OCI-LY3 (cell line): ENCODE results near the gene REPS1.
A peak's percentile ranks its signal among the peaks of the same experiment; 100 is the strongest.

Experiments
- H2AFZ ChIP-seq: fragments of 200-600, 300-600 bp; shearing (Covaris generic); 2 replicates; pipeline ENCODE4 v1.6.0; 2014; ENCODE audit warnings: antibody characterized with exemption, low read depth, low read length
- H3K27ac ChIP-seq: fragments of 200-600, 300-600 bp; sonication (generic); 2 replicates; pipeline ENCODE4 v1.5.1; 2014; ENCODE audit warnings: mild to moderate bottlenecking, low read length, moderate library complexity, mixed read lengths
- H3K27me3 ChIP-seq: fragments of 200-600, 300-600 bp; sonication (generic); 2 replicates; pipeline ENCODE4 v1.6.1; 2014; ENCODE audit warnings: low read depth, low read length, mixed read lengths
- H3K36me3 ChIP-seq: fragments of 200-600, 300-600 bp; sonication (generic); replicated peaks from 2 replicates; pipeline ENCODE3; 2014; ENCODE audit warnings: low read depth, low read length, mixed read lengths
- H3K4me1 ChIP-seq: fragments of 300-600, 200-600 bp; sonication (generic); 2 replicates; pipeline ENCODE4 v1.6.1; 2014; ENCODE audit warnings: low read length, mixed read lengths
- H3K4me2 ChIP-seq: fragments of 200-600, 300-600 bp; sonication (generic); 2 replicates; pipeline ENCODE4 v1.6.1; 2014; ENCODE audit warnings: low read length, mixed read lengths
- H3K4me3 ChIP-seq: fragments of 300-600, 200-600 bp; sonication (generic); 2 replicates; pipeline ENCODE4 v1.5.1; 2014; ENCODE audit warnings: antibody characterized with exemption, mild to moderate bottlenecking, low read length, moderate library complexity
- H3K79me2 ChIP-seq: fragments of 300-600, 200-600 bp; shearing (Covaris generic); 2 replicates; pipeline ENCODE4 v1.6.1; 2014; ENCODE audit warnings: mild to moderate bottlenecking, low read length, mixed read lengths
- H3K9ac ChIP-seq: fragments of 300-600, 200-600 bp; shearing (Covaris generic); 2 replicates; pipeline ENCODE4 v1.6.0; 2014; ENCODE audit warnings: mild to moderate bottlenecking, low read length, moderate library complexity
- H3K9me3 ChIP-seq: fragments of 200-600, 300-600 bp; shearing (Covaris generic); 2 replicates; pipeline ENCODE4 v1.6.1; 2014; ENCODE audit warnings: low read length, mixed read lengths; ENCODE audit not compliant: insufficient read depth
- H4K20me1 ChIP-seq: fragments of 200-600, 300-600 bp; sonication (generic); 2 replicates; pipeline ENCODE4 v1.6.1; 2016; ENCODE audit warnings: low read length, mixed read lengths; ENCODE audit not compliant: insufficient read depth
- EZH2phosphoT487 ChIP-seq: fragments of 200-600 bp; shearing (Covaris generic); IDR thresholded peaks from 2 replicates; pipeline ENCODE4 v1.6.1; 2018; ENCODE audit warnings: antibody characterized with exemption, mixed run types, low read depth
- TF ChIP-seq, protein P1 (sequence below): fragments of 200-600, 300-600 bp; sonication (generic); IDR thresholded peaks from 2 replicates; pipeline ENCODE4 v1.5.1; 2014; ENCODE audit warnings: antibody characterized with exemption, low read length, low read depth

Gene REPS1

DNA sequence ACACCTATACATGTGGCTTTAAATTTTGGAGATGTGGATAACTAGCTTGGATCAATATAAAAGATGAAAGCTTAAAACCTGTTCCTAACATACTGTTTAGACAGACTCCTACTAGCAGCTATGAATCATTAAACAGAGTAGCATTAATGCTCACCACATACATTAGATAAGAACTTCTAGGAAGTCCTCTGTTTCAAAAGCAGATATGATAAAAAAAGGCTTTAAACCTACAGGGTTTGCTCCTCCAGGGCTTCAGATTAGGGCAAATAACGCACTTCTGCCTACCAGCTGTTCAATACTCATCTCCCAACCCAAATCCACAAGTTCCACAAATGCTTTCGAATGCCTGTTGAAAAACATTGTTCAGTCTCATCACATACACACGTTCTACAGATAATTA is 1.5 kb downstream of the REPS1 start:
- H3K27me3 ChIP-seq, result no peaks in the 10 kb centered on the region
- no peaks in the 10 kb centered on the region for H3K9me3 ChIP-seq
- TF ChIP-seq, protein P1, sequence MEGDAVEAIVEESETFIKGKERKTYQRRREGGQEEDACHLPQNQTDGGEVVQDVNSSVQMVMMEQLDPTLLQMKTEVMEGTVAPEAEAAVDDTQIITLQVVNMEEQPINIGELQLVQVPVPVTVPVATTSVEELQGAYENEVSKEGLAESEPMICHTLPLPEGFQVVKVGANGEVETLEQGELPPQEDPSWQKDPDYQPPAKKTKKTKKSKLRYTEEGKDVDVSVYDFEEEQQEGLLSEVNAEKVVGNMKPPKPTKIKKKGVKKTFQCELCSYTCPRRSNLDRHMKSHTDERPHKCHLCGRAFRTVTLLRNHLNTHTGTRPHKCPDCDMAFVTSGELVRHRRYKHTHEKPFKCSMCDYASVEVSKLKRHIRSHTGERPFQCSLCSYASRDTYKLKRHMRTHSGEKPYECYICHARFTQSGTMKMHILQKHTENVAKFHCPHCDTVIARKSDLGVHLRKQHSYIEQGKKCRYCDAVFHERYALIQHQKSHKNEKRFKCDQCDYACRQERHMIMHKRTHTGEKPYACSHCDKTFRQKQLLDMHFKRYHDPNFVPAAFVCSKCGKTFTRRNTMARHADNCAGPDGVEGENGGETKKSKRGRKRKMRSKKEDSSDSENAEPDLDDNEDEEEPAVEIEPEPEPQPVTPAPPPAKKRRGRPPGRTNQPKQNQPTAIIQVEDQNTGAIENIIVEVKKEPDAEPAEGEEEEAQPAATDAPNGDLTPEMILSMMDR, result no peak
- TF ChIP-seq EZH2phosphoT487, result no peak
- peak overlapping the region; percentile 100 for H3K4me3 ChIP-seq
- no peaks in the 10 kb centered on the region for H3K36me3 ChIP-seq
- peak overlapping the region; percentile 92 for H3K4me2 ChIP-seq
- no peak overlapping the region for H2AFZ ChIP-seq
- H3K9ac ChIP-seq, result peak overlapping the region; percentile 92
- peaks cover 20% of the 10 kb centered on the region for H3K4me1 ChIP-seq
- peaks cover 65% of the 10 kb centered on the region for H3K79me2 ChIP-seq
- no peak overlapping the region for H3K27ac ChIP-seq
- H4K20me1 ChIP-seq, result peaks cover 31% of the 10 kb centered on the region

DNA sequence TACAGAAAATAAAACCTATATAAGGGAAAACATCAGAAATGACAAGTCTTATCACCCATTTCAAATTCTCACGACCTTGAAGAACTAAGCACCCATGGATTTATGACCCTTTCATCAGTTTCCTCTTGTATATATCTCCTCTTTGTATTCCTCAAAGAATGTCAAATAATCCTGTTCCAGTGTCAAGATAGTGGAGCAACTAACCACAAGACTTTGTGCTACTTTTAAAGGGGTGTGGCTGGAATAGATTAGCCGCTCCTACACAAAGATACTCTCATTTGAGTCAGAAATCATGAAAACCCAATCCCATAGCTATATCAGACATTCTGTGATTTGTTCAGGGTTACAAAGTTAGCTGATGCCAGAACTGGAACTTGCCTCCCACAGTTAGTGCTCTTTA is 6.6 kb downstream of the REPS1 start:
- H3K27me3 ChIP-seq, result no peaks in the 10 kb centered on the region
- H3K27ac ChIP-seq, result no peak overlapping the region
- peaks cover 61% of the 10 kb centered on the region for H4K20me1 ChIP-seq
- no peak overlapping the region for H3K4me2 ChIP-seq
- no peak overlapping the region for H3K4me3 ChIP-seq
- no peaks in the 10 kb centered on the region for H3K36me3 ChIP-seq
- H3K79me2 ChIP-seq, result peaks cover 97% of the 10 kb centered on the region
- H3K9ac ChIP-seq, result no peak overlapping the region
- H3K4me1 ChIP-seq, result peaks cover 31% of the 10 kb centered on the region
- no peak overlapping the region for H2AFZ ChIP-seq
- H3K9me3 ChIP-seq, result no peaks in the 10 kb centered on the region
- TF ChIP-seq, protein P1, result no peak
- no peak for TF ChIP-seq EZH2phosphoT487

DNA sequence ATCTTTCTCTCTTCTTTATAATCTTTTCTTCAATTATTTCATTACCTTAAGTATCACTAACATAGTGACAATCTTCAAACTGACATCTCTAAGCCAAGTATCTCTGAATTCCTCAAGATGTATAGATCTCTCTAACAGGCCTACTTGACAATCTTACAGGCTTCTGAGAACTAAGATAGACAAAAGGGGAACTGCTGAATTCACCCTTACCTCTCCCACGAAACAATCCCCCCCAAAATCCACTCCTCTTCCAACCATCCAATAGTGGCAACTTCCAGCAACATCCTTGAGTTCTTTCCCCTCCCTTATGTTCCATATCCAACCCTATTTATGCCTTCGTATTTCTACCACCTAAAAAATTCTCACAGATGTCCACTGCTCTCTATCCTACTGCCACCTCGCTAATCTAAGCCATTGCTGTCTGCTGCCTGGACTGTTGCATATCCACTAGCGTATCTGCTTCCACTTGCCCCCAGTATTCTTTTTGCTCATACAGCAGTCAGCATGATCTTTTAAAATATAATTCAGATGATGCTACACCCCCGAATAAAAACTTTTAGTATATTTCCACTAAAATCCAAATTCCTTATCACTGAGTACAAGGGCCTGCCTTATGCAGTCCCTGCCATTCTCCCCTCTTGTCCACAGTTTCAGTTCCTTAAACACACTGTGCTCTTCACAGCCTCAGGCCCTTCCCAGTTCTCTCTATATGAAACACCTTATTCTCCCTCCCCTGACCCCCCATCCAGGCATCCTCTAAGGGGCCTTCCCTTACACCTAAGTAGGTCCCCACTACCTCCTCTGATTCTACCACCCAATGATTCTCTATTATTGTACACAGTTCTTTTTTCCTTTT is 8.0 kb downstream of the REPS1 start:
- Histone ChIP-seq H4K20me1 (peaks cover 60% of the 10 kb centered on the region), H3K4me3 (no peak overlapping the region), H3K4me2 (no peak overlapping the region), H3K79me2 (peaks cover 97% of the 10 kb centered on the region), H3K27me3 (no peaks in the 10 kb centered on the region), H2AFZ (no peak overlapping the region), H3K9ac (no peak overlapping the region), H3K9me3 (no peaks in the 10 kb centered on the region), H3K27ac (no peak overlapping the region), H3K36me3 (no peaks in the 10 kb centered on the region), H3K4me1 (peaks cover 22% of the 10 kb centered on the region)
- TF ChIP-seq, protein P1, result no peak
- no peak for TF ChIP-seq EZH2phosphoT487

DNA sequence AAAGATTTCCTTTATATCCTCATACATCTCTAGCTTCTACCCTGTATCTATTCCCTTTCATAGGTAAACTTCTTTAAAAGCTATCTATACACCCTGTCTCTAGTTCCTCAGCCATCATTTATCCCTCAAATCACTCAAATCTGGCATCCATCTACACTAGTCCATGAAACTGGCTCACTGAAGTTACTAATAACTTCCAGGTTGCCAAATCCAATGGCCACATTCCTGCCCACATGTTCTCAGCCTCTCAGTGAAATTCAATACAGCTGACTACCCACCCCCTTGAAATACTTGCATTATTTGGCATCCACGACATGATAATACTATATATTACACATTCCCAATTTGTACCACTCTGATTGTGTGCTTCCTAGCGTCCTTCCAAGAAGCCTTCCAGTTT is 8.7 kb downstream of the REPS1 start:
- peaks cover 56% of the 10 kb centered on the region for H4K20me1 ChIP-seq
- no peak overlapping the region for H3K4me2 ChIP-seq
- H3K4me3 ChIP-seq, result no peak overlapping the region

More for the DNA sequence above, 8.7 kb downstream of the REPS1 start:
- Histone ChIP-seq H2AFZ (no peak overlapping the region), H3K27ac (no peak overlapping the region), H3K36me3 (no peaks in the 10 kb centered on the region), H3K9me3 (no peaks in the 10 kb centered on the region), H3K79me2 (peaks cover 97% of the 10 kb centered on the region), H3K9ac (no peak overlapping the region), H3K4me1 (peaks cover 19% of the 10 kb centered on the region), H3K27me3 (no peaks in the 10 kb centered on the region)
- no peak for TF ChIP-seq EZH2phosphoT487
- TF ChIP-seq, protein P1, result no peak
